Ovary (tissue), 3 donors: ENCODE results near the gene GNL2.

Experiments
- CTCF ChIP-seq, 3 donors: fragments of 450-650 bp in 2 of 3; fragments of 200-600 bp in 1 of 3; IDR thresholded peaks; one replicate each; pipeline versions ENCODE4 v1.5.1 to v1.8.0; 2016 to 2022; ENCODE audit warnings: antibody characterized with exemption in 3 of 3, mild to moderate bottlenecking in 1 of 3
- EP300 ChIP-seq: sonication (generic); formaldehyde crosslinking; IDR thresholded peaks from one replicate; pipeline ENCODE4 v1.6.1; 2017; ENCODE audit warnings: antibody characterized with exemption
- POLR2A ChIP-seq: fragments of 450-650 bp; IDR thresholded peaks from one replicate; pipeline ENCODE4 v1.6.1; 2017; ENCODE audit warnings: antibody characterized with exemption, mild to moderate bottlenecking, moderate library complexity
- donor health status: DM: no; HTN: no; CAD: no.

- TF ChIP-seq POLR2A (no peak), CTCF (IDR thresholded peaks at IDR 0.05) (no peak), EP300 (no peak)
These were observed 2.0 kb downstream of the GNL2 start for GRCh38 chr1:37593726-37594125.
